ENCODE results near the gene SLC22A9.

SLC22A9 gene

DNA sequence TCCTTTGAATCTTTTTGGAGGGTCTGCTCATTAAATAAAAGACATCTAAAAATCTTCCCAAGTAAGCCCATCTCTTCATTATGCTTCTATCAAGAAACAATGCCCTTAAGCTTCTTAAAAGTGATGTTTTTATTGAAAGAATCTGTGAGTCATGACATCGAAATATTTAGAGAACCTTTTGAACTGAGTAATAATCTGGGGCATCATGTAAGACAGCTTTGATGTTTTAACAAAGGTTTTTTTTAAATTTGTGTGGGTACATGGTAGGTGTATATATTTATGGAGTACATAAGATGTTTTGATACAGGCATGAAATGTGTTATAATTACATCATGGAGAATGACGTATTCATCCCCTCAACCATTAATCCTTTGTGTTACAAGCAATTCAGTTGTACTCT is 74.6 kb downstream of the SLC22A9 start:
- no peak for DNase-seq

DNA sequence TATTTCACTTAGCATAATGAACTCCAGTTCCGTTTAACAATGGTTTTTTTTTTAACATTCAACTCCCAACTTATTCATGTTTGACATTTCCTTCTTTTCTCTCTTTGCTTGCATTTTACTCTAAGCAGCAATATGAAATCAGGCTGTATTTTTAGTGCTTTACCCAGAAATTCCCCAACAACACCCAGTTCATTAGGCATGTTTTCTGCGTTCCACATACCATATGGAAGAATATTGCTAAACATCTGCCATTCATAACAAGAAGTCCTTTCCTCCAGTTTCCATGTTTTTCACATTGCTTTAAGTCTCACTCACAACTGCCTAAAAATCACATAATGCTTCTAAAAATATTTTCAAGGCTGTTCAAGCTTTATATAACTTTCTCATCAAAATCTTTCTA is 75.5 kb downstream of the SLC22A9 start:
- DNase-seq = no peak

DNA sequence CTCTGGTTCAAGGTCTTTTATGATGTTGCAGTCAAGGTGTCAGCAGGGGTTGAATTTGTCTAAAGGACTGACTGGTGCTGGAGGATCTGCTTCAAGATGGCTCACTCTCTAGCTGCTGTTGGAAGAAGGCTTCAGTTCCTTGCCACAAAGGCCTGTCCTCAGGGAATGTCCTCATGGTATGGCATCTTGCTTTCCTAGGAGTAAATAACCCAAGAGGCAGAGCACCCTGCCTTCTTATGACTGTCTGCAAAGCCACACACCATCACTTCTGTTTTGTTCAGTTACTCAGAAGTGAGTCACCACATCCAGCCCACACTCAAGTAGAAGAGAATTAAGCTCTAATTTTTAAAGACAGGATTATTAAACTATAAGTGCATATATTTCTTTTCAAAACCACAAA is 76.1 kb downstream of the SLC22A9 start:
- DNase-seq = peak in 14 of 56 donors; percentile 1 to 53 (median 13)

DNA sequence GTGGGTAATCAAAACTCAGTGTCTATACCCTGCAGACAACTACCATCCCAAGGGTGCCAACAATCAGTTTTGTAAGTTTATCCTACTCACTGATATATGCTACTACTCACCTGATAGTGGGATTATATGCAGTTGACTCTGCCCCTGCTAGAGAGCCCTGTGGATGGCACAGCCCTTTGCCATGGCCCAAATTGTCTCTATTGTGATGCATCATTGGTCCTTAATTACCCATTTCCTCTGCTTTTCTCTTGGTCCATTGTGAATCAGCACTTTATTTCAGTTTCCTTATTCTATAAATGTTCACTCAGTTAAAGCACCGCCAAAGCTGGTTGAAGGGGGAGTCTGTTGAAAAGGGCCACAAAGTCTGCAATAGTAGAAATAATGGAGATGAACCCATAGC is 79.1 kb downstream of the SLC22A9 start:
- DNase-seq = no peak

DNA sequence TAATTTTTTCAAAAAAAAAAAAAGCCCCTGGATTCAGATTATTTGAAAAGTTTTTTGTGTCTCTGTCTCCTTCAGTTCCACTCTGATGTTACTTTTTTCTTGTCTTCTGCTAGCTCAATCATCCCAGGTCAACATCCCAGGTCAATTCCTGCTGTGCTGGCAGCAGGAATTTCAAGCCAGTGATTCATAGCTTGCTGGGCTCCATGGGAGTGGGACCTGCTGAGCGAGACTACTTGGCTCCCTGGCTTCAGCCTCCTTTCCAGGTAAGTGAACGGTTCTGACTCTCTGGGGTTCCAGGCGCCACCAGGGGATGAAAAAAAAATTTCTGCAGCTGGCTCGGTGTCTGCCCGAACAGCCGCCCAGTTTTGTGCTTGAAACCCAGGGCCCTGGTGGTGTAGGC is 90.0 kb downstream of the SLC22A9 start:
- DNase-seq = no peak
